MM.1S (cell line): ENCODE results near the gene VGLL4.

Experiments used
- DNase-seq: peaks from one replicate; pipeline ENCODE4 v3.0.0-alpha.2; 2015
- H2AFZ ChIP-seq: fragments of 300-600 bp; sonication (generic); 2 replicates; pipeline ENCODE4 v1.6.0; 2016; ENCODE audit warnings: antibody characterized with exemption, low read length
- H3F3A ChIP-seq: fragments of 300-600 bp; sonication (generic); 2 replicates; pipeline ENCODE4 v1.6.1; 2016; ENCODE audit warnings: mild to moderate bottlenecking, antibody characterized with exemption, low read length, moderate library complexity, mixed read lengths; ENCODE audit not compliant: insufficient read depth
- H3K27ac ChIP-seq: fragments of 300-600 bp; sonication (generic); 2 replicates; pipeline ENCODE4 v1.5.1; 2016; ENCODE audit warnings: mild to moderate bottlenecking, low read length
- H3K27me3 ChIP-seq: fragments of 300-600 bp; sonication (generic); replicated peaks from 2 replicates; pipeline ENCODE4 v1.6.0; 2016; ENCODE audit warnings: low read length; ENCODE audit not compliant: insufficient read depth
- H3K36me3 ChIP-seq: fragments of 300-600 bp; sonication (generic); replicated peaks from 2 replicates; pipeline ENCODE4 v1.6.1; 2016; ENCODE audit warnings: mild to moderate bottlenecking, low read length, mixed read lengths; ENCODE audit not compliant: insufficient read depth
- H3K4me1 ChIP-seq: fragments of 300-600 bp; sonication (generic); 2 replicates; pipeline ENCODE4 v1.6.1; 2016; ENCODE audit warnings: low read length, mixed read lengths
- H3K4me2 ChIP-seq: fragments of 300-600 bp; sonication (generic); 2 replicates; pipeline ENCODE4 v1.6.0; 2016; ENCODE audit warnings: low read depth, low read length
- H3K4me3 ChIP-seq: fragments of 300-600 bp; sonication (generic); 2 replicates; pipeline ENCODE4 v1.5.1; 2016; ENCODE audit warnings: low read length, mixed read lengths
- H3K79me2 ChIP-seq: fragments of 300-600 bp; sonication (generic); 2 replicates; pipeline ENCODE4 v1.6.1; 2016; ENCODE audit warnings: mixed run types, low read length, mixed read lengths
- H3K9ac ChIP-seq: fragments of 300-600 bp; sonication (generic); 2 replicates; pipeline ENCODE4 v1.6.1; 2016; ENCODE audit warnings: low read length, mixed read lengths
- H3K9me2 ChIP-seq: fragments of 300-600 bp; sonication (generic); replicated peaks from 2 replicates; pipeline ENCODE4 v1.6.1; 2016; ENCODE audit warnings: mild to moderate bottlenecking, low read length, mixed read lengths; ENCODE audit not compliant: insufficient read depth
- H3K9me3 ChIP-seq: fragments of 300-600 bp; sonication (generic); replicated peaks from 2 replicates; pipeline ENCODE4 v1.6.1; 2016; ENCODE audit warnings: mild to moderate bottlenecking, low read length, mixed read lengths; ENCODE audit not compliant: insufficient read depth
- H4K20me1 ChIP-seq: fragments of 300-600 bp; sonication (generic); 2 replicates; pipeline ENCODE4 v1.6.1; 2016; ENCODE audit warnings: mild to moderate bottlenecking, low read length, moderate library complexity, mixed read lengths; ENCODE audit not compliant: insufficient read depth
- CTCF ChIP-seq: fragments of 300-600 bp; sonication (generic); IDR thresholded peaks from 2 replicates; pipeline ENCODE4 v1.5.1; 2016; ENCODE audit warnings: antibody characterized with exemption, low read length, mixed read lengths
- EZH2 ChIP-seq: fragments of 300-600 bp; sonication (generic); optimal IDR thresholded peaks from 2 replicates; pipeline ENCODE3; 2017; ENCODE audit warnings: low read depth, mild to moderate bottlenecking, antibody characterized with exemption, low read length, mixed read lengths
- EZH2phosphoT487 ChIP-seq: fragments of 300-600 bp; sonication (generic); IDR thresholded peaks from 2 replicates; pipeline ENCODE4 v1.6.1; 2018; ENCODE audit warnings: antibody characterized with exemption, low read length

VGLL4 gene

GRCh38 chr3:11616551-11616950, 27.2 kb downstream of the VGLL4 start:
- Histone ChIP-seq H3K9ac (no peak overlapping the region), H3K36me3 (no peaks in the 10 kb centered on the region), H3K9me3 (no peaks in the 10 kb centered on the region), H3F3A (0 out of 2 replicates have a peak, but pooled peaks cover 5% of the 10 kb centered on the region), H3K4me1 (peaks cover 16% of the 10 kb centered on the region), H3K4me2 (no peak overlapping the region), H3K27ac (no peak overlapping the region), H4K20me1 (peaks cover 8% of the 10 kb centered on the region; the same call in 1 of the 2 replicates), H3K79me2 (peaks cover 94% of the 10 kb centered on the region), H2AFZ (no peak overlapping the region), H3K9me2 (no peaks in the 10 kb centered on the region), H3K27me3 (no peaks in the 10 kb centered on the region), H3K4me3 (no peak overlapping the region)
- TF ChIP-seq CTCF, result no peak
- no peak for TF ChIP-seq EZH2
- TF ChIP-seq EZH2phosphoT487, result no peak
- no peak for DNase-seq

- no peak overlapping the region for H3K4me2 ChIP-seq
- H3K36me3 ChIP-seq, result no peaks in the 10 kb centered on the region
- no peaks in the 10 kb centered on the region for H3K27me3 ChIP-seq
- H3K9me2 ChIP-seq, result no peaks in the 10 kb centered on the region
- no peaks in the 10 kb centered on the region for H3F3A ChIP-seq
- H3K4me1 ChIP-seq, result no peaks in the 10 kb centered on the region
- peaks cover 92% of the 10 kb centered on the region for H3K79me2 ChIP-seq
- H3K9ac ChIP-seq, result no peak overlapping the region
- H3K9me3 ChIP-seq, result no peaks in the 10 kb centered on the region
- TF ChIP-seq EZH2 (no peak), EZH2phosphoT487 (no peak), CTCF (no peak)
- DNase-seq, result no peak
- no peak overlapping the region for H2AFZ ChIP-seq
- no peak overlapping the region for H3K4me3 ChIP-seq
- H4K20me1 ChIP-seq, result 0 out of 2 replicates have a peak, but pooled peaks cover 3% of the 10 kb centered on the region
- H3K27ac ChIP-seq, result no peak overlapping the region
Observed at GRCh38 chr3:11613851-11614487, 29.7 kb downstream of the VGLL4 start.

- 0 out of 2 replicates have a peak, but pooled peaks cover 3% of the 10 kb centered on the region for H4K20me1 ChIP-seq
- peaks cover 88% of the 10 kb centered on the region for H3K79me2 ChIP-seq
- no peaks in the 10 kb centered on the region for H3K4me1 ChIP-seq
Observed at GRCh38 chr3:11613319-11613718, 30.4 kb downstream of the VGLL4 start.

More at GRCh38 chr3:11613319-11613718, 30.4 kb downstream of the VGLL4 start:
- TF ChIP-seq CTCF (no peak), EZH2 (no peak), EZH2phosphoT487 (no peak)
- no peak overlapping the region for H2AFZ ChIP-seq
- no peak overlapping the region for H3K27ac ChIP-seq
- DNase-seq, result no peak
- H3K4me2 ChIP-seq, result no peak overlapping the region
- H3K9me3 ChIP-seq, result no peaks in the 10 kb centered on the region
- H3K9ac ChIP-seq, result no peak overlapping the region
- no peaks in the 10 kb centered on the region for H3K36me3 ChIP-seq
- H3F3A ChIP-seq, result no peaks in the 10 kb centered on the region
- H3K4me3 ChIP-seq, result no peak overlapping the region
- no peaks in the 10 kb centered on the region for H3K27me3 ChIP-seq
- no peaks in the 10 kb centered on the region for H3K9me2 ChIP-seq
